ENCODE data around the gene WDR62.

GRCh38 chr19:36140304-36141038, 85.8 kb downstream of the WDR62 start:
- no peak for TF ChIP-seq CTCF (IDR thresholded peaks at IDR 0.05; ENCODE audit: control extremely low read depth in 1 of 3, insufficient read depth in 1 of 3, low read depth in 1 of 3, low read length in 3 of 3)
- TF ChIP-seq CBX5 (IDR thresholded peaks at IDR 0.05; ENCODE audit: low read depth, low read length), result no peak
- TF ChIP-seq EZH2 (IDR thresholded peaks at IDR 0.05; ENCODE audit: low read depth, low read length, severe bottlenecking), result no peak
- TF ChIP-seq MAX (IDR thresholded peaks at IDR 0.05), result no peak
- TF ChIP-seq EGR1 (IDR thresholded peaks at IDR 0.05; ENCODE audit: borderline replicate concordance, low read depth, low read length), result no peak
- no peak for TF ChIP-seq JUND (IDR thresholded peaks at IDR 0.05; ENCODE audit: low read length)
